ENCODE measurements around the gene BMX.

BMX gene

GRCh38 chrX:15514279-15514678 lies 13.7 kb downstream of the BMX start:
- Histone ChIP-seq H3K4me1 (ENCODE audit: control extremely low read depth in 1 of 4, control insufficient read depth in 4 of 4, insufficient read depth in 4 of 4, low read length in 3 of 4) (peaks cover 0 to 30% (median 3%) of the 10 kb centered on the region in 4 experiments), H3K4me3 (ENCODE audit: control insufficient read depth in 1 of 7, extremely low read depth in 1 of 7, insufficient read depth in 4 of 7, low read depth in 2 of 7, low read length in 6 of 7) (no peak overlapping the region), H3K36me3 (ENCODE audit: control insufficient read depth in 4 of 4, insufficient read depth in 4 of 4, low read length in 3 of 4) (no peaks in the 10 kb centered on the region), H3K27me3 (replicated peaks in 2 of 5; ENCODE audit: control insufficient read depth in 4 of 5, insufficient read depth in 5 of 5, low read length in 4 of 5) (peaks cover 0 to 10% (median 0%) of the 10 kb centered on the region in 5 experiments), H3K27ac (ENCODE audit: insufficient read depth in 1 of 2, low read depth in 1 of 2, low read length in 2 of 2, poor library complexity in 1 of 2, severe bottlenecking in 2 of 2) (no peak overlapping the region), H3K9me3 (ENCODE audit: control extremely low read depth in 1 of 5, control insufficient read depth in 4 of 5, insufficient read depth in 2 of 5, low read depth in 1 of 5, low read length in 4 of 5) (no peaks in the 10 kb centered on the region)
- CTCF ChIA-PET, result no interaction called here
- POLR2A ChIA-PET, result no interaction called here
- no peak for DNase-seq
- no CpG with 5 or more reads among the region's 1 CpG for WGBS (ENCODE audit: insufficient coverage)

- CTCF ChIA-PET, result interaction anchor here (1.0 kb wide), 1 partner anchor 12 kb away, joined by 3 read pairs; no protein-coding TSS in a partner anchor
- peaks cover 0 to 30% (median 3%) of the 10 kb centered on the region in 4 experiments for H3K4me1 ChIP-seq (ENCODE audit: control extremely low read depth in 1 of 4, control insufficient read depth in 4 of 4, insufficient read depth in 4 of 4, low read length in 3 of 4)
- 15% methylated on average over 5 of the region's 6 CpGs for WGBS (ENCODE audit: insufficient coverage)
Observed at GRCh38 chrX:15515931-15516330, 15.3 kb downstream of the BMX start.

GRCh38 chrX:15522464-15522863 lies 21.9 kb downstream of the BMX start:
- peaks cover 0 to 6% (median 0%) of the 10 kb centered on the region in 5 experiments for H3K27me3 ChIP-seq (replicated peaks in 2 of 5; ENCODE audit: control insufficient read depth in 4 of 5, insufficient read depth in 5 of 5, low read length in 4 of 5)
- ChIA-PET CTCF (no interaction called here), POLR2A (no interaction called here)
- no peaks in the 10 kb centered on the region for H3K9me3 ChIP-seq (ENCODE audit: control extremely low read depth in 1 of 5, control insufficient read depth in 4 of 5, insufficient read depth in 2 of 5, low read depth in 1 of 5, low read length in 4 of 5)
- no peaks in the 10 kb centered on the region for H3K36me3 ChIP-seq (ENCODE audit: control insufficient read depth in 4 of 4, insufficient read depth in 4 of 4, low read length in 3 of 4)
- H3K27ac ChIP-seq (ENCODE audit: insufficient read depth in 1 of 2, low read depth in 1 of 2, low read length in 2 of 2, poor library complexity in 1 of 2, severe bottlenecking in 2 of 2), result no peak overlapping the region
- H3K4me3 ChIP-seq (ENCODE audit: control insufficient read depth in 1 of 7, extremely low read depth in 1 of 7, insufficient read depth in 4 of 7, low read depth in 2 of 7, low read length in 6 of 7), result no peak overlapping the region
- 89% methylated on average over 3 of the region's 3 CpGs for WGBS (ENCODE audit: insufficient coverage)
- DNase-seq, result no peak
- peaks cover 0 to 3% (median 0%) of the 10 kb centered on the region in 4 experiments for H3K4me1 ChIP-seq (ENCODE audit: control extremely low read depth in 1 of 4, control insufficient read depth in 4 of 4, insufficient read depth in 4 of 4, low read length in 3 of 4)

More at GRCh38 chrX:15515931-15516330, 15.3 kb downstream of the BMX start:
- Histone ChIP-seq H3K4me3 (ENCODE audit: control insufficient read depth in 1 of 7, extremely low read depth in 1 of 7, insufficient read depth in 4 of 7, low read depth in 2 of 7, low read length in 6 of 7) (peak overlapping the region in 1 of 7 experiments; percentile 33), H3K9me3 (ENCODE audit: control extremely low read depth in 1 of 5, control insufficient read depth in 4 of 5, insufficient read depth in 2 of 5, low read depth in 1 of 5, low read length in 4 of 5) (no peaks in the 10 kb centered on the region), H3K36me3 (ENCODE audit: control insufficient read depth in 4 of 4, insufficient read depth in 4 of 4, low read length in 3 of 4) (no peaks in the 10 kb centered on the region), H3K27me3 (replicated peaks in 2 of 5; ENCODE audit: control insufficient read depth in 4 of 5, insufficient read depth in 5 of 5, low read length in 4 of 5) (peaks cover 0 to 4% (median 0%) of the 10 kb centered on the region in 5 experiments), H3K27ac (ENCODE audit: insufficient read depth in 1 of 2, low read depth in 1 of 2, low read length in 2 of 2, poor library complexity in 1 of 2, severe bottlenecking in 2 of 2) (peak overlapping the region in 1 of 2 experiments; percentile 38)
- POLR2A ChIA-PET, result no interaction called here
- DNase-seq, result peak; percentile 44 to 74 (median 61)

- H3K4me3 ChIP-seq (ENCODE audit: control insufficient read depth in 1 of 7, extremely low read depth in 1 of 7, insufficient read depth in 4 of 7, low read depth in 2 of 7, low read length in 6 of 7), result no peak overlapping the region
- no peak for DNase-seq
- peaks cover 0 to 6% (median 0%) of the 10 kb centered on the region in 5 experiments for H3K27me3 ChIP-seq (replicated peaks in 2 of 5; ENCODE audit: control insufficient read depth in 4 of 5, insufficient read depth in 5 of 5, low read length in 4 of 5)
- no peaks in the 10 kb centered on the region for H3K36me3 ChIP-seq (ENCODE audit: control insufficient read depth in 4 of 4, insufficient read depth in 4 of 4, low read length in 3 of 4)
- H3K27ac ChIP-seq (ENCODE audit: insufficient read depth in 1 of 2, low read depth in 1 of 2, low read length in 2 of 2, poor library complexity in 1 of 2, severe bottlenecking in 2 of 2), result no peak overlapping the region
- H3K9me3 ChIP-seq (ENCODE audit: control extremely low read depth in 1 of 5, control insufficient read depth in 4 of 5, insufficient read depth in 2 of 5, low read depth in 1 of 5, low read length in 4 of 5), result no peaks in the 10 kb centered on the region
- ChIA-PET CTCF (no interaction called here), POLR2A (no interaction called here)
- H3K4me1 ChIP-seq (ENCODE audit: control extremely low read depth in 1 of 4, control insufficient read depth in 4 of 4, insufficient read depth in 4 of 4, low read length in 3 of 4), result peaks cover 0 to 3% (median 0%) of the 10 kb centered on the region in 4 experiments
Observed at GRCh38 chrX:15523088-15523487, 22.5 kb downstream of the BMX start.

GRCh38 chrX:15524417-15524816 lies 23.8 kb downstream of the BMX start:
- DNase-seq, result no peak
- CTCF ChIA-PET, result no interaction called here
- Histone ChIP-seq H3K9me3 (ENCODE audit: control extremely low read depth in 1 of 5, control insufficient read depth in 4 of 5, insufficient read depth in 2 of 5, low read depth in 1 of 5, low read length in 4 of 5) (no peaks in the 10 kb centered on the region), H3K36me3 (ENCODE audit: control insufficient read depth in 4 of 4, insufficient read depth in 4 of 4, low read length in 3 of 4) (no peaks in the 10 kb centered on the region), H3K27me3 (replicated peaks in 2 of 5; ENCODE audit: control insufficient read depth in 4 of 5, insufficient read depth in 5 of 5, low read length in 4 of 5) (peaks cover 0 to 6% (median 0%) of the 10 kb centered on the region in 5 experiments), H3K4me1 (ENCODE audit: control extremely low read depth in 1 of 4, control insufficient read depth in 4 of 4, insufficient read depth in 4 of 4, low read length in 3 of 4) (peaks cover 0 to 5% (median 0%) of the 10 kb centered on the region in 4 experiments), H3K27ac (ENCODE audit: insufficient read depth in 1 of 2, low read depth in 1 of 2, low read length in 2 of 2, poor library complexity in 1 of 2, severe bottlenecking in 2 of 2) (no peak overlapping the region), H3K4me3 (ENCODE audit: control insufficient read depth in 1 of 7, extremely low read depth in 1 of 7, insufficient read depth in 4 of 7, low read depth in 2 of 7, low read length in 6 of 7) (no peak overlapping the region)
- POLR2A ChIA-PET, result no interaction called here

- no peak for DNase-seq
- POLR2A ChIA-PET, result no interaction called here
- CTCF ChIA-PET, result no interaction called here
Observed at GRCh38 chrX:15525664-15526416, 25.2 kb downstream of the BMX start.

GRCh38 chrX:15529165-15529564 lies 28.6 kb downstream of the BMX start:
- POLR2A ChIA-PET, result no interaction called here
- Histone ChIP-seq H3K36me3 (ENCODE audit: control insufficient read depth in 4 of 4, insufficient read depth in 4 of 4, low read length in 3 of 4) (no peaks in the 10 kb centered on the region), H3K9me3 (ENCODE audit: control extremely low read depth in 1 of 5, control insufficient read depth in 4 of 5, insufficient read depth in 2 of 5, low read depth in 1 of 5, low read length in 4 of 5) (no peaks in the 10 kb centered on the region), H3K27ac (ENCODE audit: insufficient read depth in 1 of 2, low read depth in 1 of 2, low read length in 2 of 2, poor library complexity in 1 of 2, severe bottlenecking in 2 of 2) (no peak overlapping the region), H3K4me1 (ENCODE audit: control extremely low read depth in 1 of 4, control insufficient read depth in 4 of 4, insufficient read depth in 4 of 4, low read length in 3 of 4) (peaks cover 0 to 5% (median 0%) of the 10 kb centered on the region in 4 experiments), H3K27me3 (replicated peaks in 2 of 5; ENCODE audit: control insufficient read depth in 4 of 5, insufficient read depth in 5 of 5, low read length in 4 of 5) (peaks cover 0 to 7% (median 0%) of the 10 kb centered on the region in 5 experiments), H3K4me3 (ENCODE audit: control insufficient read depth in 1 of 7, extremely low read depth in 1 of 7, insufficient read depth in 4 of 7, low read depth in 2 of 7, low read length in 6 of 7) (no peak overlapping the region)
- no peak for DNase-seq
- CTCF ChIA-PET, result interaction anchor here (1.2 kb wide), 1 partner anchor 58 kb away, joined by 3 read pairs; no protein-coding TSS in a partner anchor

More at GRCh38 chrX:15525664-15526416, 25.2 kb downstream of the BMX start:
- Histone ChIP-seq H3K27me3 (replicated peaks in 2 of 5; ENCODE audit: control insufficient read depth in 4 of 5, insufficient read depth in 5 of 5, low read length in 4 of 5) (peaks cover 0 to 9% (median 0%) of the 10 kb centered on the region in 5 experiments), H3K9me3 (ENCODE audit: control extremely low read depth in 1 of 5, control insufficient read depth in 4 of 5, insufficient read depth in 2 of 5, low read depth in 1 of 5, low read length in 4 of 5) (no peaks in the 10 kb centered on the region), H3K27ac (ENCODE audit: insufficient read depth in 1 of 2, low read depth in 1 of 2, low read length in 2 of 2, poor library complexity in 1 of 2, severe bottlenecking in 2 of 2) (no peak overlapping the region), H3K36me3 (ENCODE audit: control insufficient read depth in 4 of 4, insufficient read depth in 4 of 4, low read length in 3 of 4) (no peaks in the 10 kb centered on the region), H3K4me3 (ENCODE audit: control insufficient read depth in 1 of 7, extremely low read depth in 1 of 7, insufficient read depth in 4 of 7, low read depth in 2 of 7, low read length in 6 of 7) (no peak overlapping the region), H3K4me1 (ENCODE audit: control extremely low read depth in 1 of 4, control insufficient read depth in 4 of 4, insufficient read depth in 4 of 4, low read length in 3 of 4) (peaks cover 0 to 5% (median 0%) of the 10 kb centered on the region in 4 experiments)
- 64% methylated on average over 5 of the region's 8 CpGs for WGBS (ENCODE audit: insufficient coverage)
